Erythroblast (primary cell): ENCODE measurements around the gene CDR2L.

ENCODE experiments used
- GATA1 ChIP-seq: IDR thresholded peaks from 2 replicates; pipeline ENCODE4 v1.6.1; 2011; ENCODE audit warnings: low read depth, mild to moderate bottlenecking, control low read depth, low read length, moderate library complexity
- POLR2A ChIP-seq: IDR thresholded peaks from 2 replicates; pipeline ENCODE4 v1.6.1; 2011; ENCODE audit warnings: mild to moderate bottlenecking, low read length

DNA sequence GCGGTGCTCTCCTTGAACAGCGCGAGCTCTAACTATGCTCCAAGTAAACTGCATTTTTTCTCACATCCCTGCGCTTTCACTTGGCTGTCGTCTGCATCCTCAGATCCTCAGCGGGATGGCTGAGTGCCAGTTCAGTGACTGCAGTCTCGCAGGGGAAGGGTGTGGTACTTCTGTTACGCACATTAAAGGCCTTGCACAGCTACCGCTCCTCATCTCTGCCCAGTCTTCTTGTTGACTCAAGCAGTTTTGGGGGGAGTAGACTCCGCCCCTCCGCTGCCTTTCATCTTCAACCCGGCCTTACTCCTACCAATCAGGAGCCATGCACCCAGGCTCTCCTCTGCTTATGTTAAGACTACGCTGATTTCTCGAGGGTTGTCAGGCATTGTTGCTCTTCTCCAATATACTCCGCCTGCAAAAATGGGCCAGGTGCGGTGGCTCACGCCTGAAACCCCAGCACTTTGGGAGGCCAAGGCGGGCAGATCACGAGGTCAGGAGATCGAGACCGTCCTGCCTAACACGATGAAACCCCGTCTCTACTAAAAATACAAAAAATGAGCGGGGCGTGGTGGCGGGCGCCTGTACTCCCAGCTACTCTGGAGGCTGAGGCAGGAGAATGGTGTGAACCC, 49.3 kb downstream of the CDR2L start:
- TF ChIP-seq POLR2A (no peak), GATA1 (no peak)
